Mesodermal cell (in vitro differentiated cells): ENCODE results near the gene PDLIM4.

Source experiments
- H3K27ac ChIP-seq: 2 replicates; pipeline ENCODE4 v1.7.0; 2013; ENCODE audit warnings: mild to moderate bottlenecking, low read depth, low read length, moderate library complexity; ENCODE audit not compliant: severe bottlenecking
- H3K36me3 ChIP-seq: 2 replicates; pipeline ENCODE4 v1.7.1; 2013; ENCODE audit warnings: mild to moderate bottlenecking, low read length, moderate library complexity; ENCODE audit not compliant: control insufficient read depth, insufficient read depth
- H3K4me1 ChIP-seq: one replicate; pipeline ENCODE4 v1.7.1; 2013; ENCODE audit warnings: mild to moderate bottlenecking, low read length; ENCODE audit not compliant: insufficient read depth, control insufficient read depth, poor library complexity, severe bottlenecking
- H3K4me3 ChIP-seq: 2 replicates; pipeline ENCODE4 v1.7.0; 2013; ENCODE audit warnings: low read length, control low read depth, mild to moderate bottlenecking; ENCODE audit not compliant: insufficient read depth, poor library complexity, severe bottlenecking; ENCODE audit errors: extremely low read depth
- H3K9me3 ChIP-seq: 2 replicates; pipeline ENCODE4 v1.7.1; 2013; ENCODE audit warnings: mild to moderate bottlenecking, low read length, moderate library complexity; ENCODE audit not compliant: control insufficient read depth
- WGBS, 2 experiments: methylation state at CpG; one replicate each; pipeline ENCODE4 v1.1.5; 2013; ENCODE audit warnings: missing lambda C conversion rate in 2 of 2; ENCODE audit not compliant: insufficient coverage in 2 of 2; 5-methylcytosine and 5-hydroxymethylcytosine counted together

Gene PDLIM4

DNA sequence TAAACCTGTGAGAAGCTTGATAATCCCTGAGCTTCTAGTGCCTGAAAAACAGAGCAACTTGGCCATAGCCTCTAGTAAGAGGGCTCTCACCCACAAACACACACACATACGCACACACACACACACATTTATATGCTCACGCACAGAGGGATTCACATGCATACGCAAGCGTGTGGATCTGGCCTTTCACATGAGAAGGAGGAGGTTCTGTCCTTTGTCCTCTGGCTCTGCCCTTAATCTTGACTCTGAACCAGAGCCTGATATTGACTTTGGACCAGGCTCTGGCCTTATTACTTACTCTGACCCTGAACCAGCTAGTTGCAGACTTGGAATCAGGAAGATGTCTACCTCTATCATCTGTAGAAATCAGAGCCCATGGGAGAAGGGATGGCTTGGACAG is 19.8 kb upstream of the PDLIM4 start:
- 86 to 94% methylated on average over 4 of the region's 4 CpGs for WGBS, 2 experiments
- H3K27ac ChIP-seq: no peak overlapping the region

GRCh38 chr5:132238169-132238744 is 19.2 kb upstream of the PDLIM4 start:
- 14 to 33% methylated on average over 1 of the region's 1 CpG for WGBS, 2 experiments
- Histone ChIP-seq H3K4me1 (no peaks in the 10 kb centered on the region), H3K36me3 (no peaks in the 10 kb centered on the region), H3K27ac (no peak overlapping the region), H3K9me3 (no peaks in the 10 kb centered on the region), H3K4me3 (no peak overlapping the region)

More for the DNA sequence above, 19.8 kb upstream of the PDLIM4 start:
- H3K4me1 ChIP-seq: no peaks in the 10 kb centered on the region
- no peaks in the 10 kb centered on the region for H3K36me3 ChIP-seq
- H3K9me3 ChIP-seq: no peaks in the 10 kb centered on the region
- no peak overlapping the region for H3K4me3 ChIP-seq

DNA sequence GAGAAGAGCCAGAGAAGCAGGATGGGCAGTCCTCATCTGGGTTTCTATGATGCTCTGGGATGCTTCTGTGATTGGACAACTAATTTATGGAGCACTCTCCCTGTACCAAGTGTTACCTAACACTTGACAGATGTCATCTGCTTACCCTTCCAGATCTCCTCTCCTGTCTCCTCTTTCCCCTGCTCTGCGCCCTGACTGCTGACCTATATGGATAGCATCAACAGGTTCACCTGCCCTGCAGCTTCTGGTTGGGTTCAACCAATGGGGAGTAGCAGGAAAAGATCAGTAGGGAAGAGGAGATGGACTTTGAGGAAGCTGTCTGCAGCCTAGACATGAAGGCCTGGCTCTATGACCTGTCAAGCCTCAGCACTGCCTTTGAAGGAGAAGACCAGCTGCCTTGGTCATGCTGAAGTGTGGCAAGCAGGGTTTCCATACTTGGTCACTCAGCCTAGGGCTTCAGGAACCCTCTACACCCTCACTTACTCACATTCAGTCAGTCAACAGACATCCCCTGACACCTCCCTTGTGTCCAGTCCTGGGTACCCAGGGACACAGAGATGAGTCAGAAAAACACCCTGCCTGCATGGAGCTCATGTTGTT is 18.5 kb upstream of the PDLIM4 start:
- WGBS, 2 experiments: 67% methylated on average over 1 of the region's 1 CpG; no CpG with 5 or more reads in 1 of the 2 experiments
- Histone ChIP-seq H3K4me1 (no peaks in the 10 kb centered on the region), H3K4me3 (no peak overlapping the region)

DNA sequence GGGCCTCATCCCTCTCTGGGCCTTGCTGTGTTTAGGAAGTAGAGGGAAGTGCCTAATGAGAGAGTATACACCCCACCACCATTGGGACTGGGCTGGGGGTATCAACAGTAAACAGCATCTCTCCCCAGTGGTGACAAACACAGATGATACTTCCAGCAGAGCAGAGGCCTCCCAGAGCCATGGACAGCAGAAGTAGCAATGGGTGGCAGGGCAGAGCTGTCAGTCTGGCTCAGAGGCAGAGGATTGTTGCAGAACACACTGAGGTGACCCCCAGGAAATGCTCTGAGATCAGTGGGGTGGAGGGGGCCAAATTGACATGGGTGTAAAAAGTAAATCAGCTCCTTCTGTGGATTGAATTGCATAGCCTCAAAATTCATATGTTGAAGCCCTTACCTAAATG is 17.7 kb upstream of the PDLIM4 start:
- no peak overlapping the region for H3K4me3 ChIP-seq
- H3K4me1 ChIP-seq: no peaks in the 10 kb centered on the region
- peaks cover 5% of the 10 kb centered on the region for H3K9me3 ChIP-seq
- no peak overlapping the region for H3K27ac ChIP-seq
- H3K36me3 ChIP-seq: no peaks in the 10 kb centered on the region

More for the DNA sequence above, 18.5 kb upstream of the PDLIM4 start:
- Histone ChIP-seq H3K36me3 (no peaks in the 10 kb centered on the region), H3K9me3 (no peaks in the 10 kb centered on the region), H3K27ac (no peak overlapping the region)

- H3K4me1 ChIP-seq: no peaks in the 10 kb centered on the region
- H3K27ac ChIP-seq: no peak overlapping the region
- H3K4me3 ChIP-seq: no peak overlapping the region
- peaks cover 5% of the 10 kb centered on the region for H3K9me3 ChIP-seq
- 88 to 100% methylated on average over 1 of the region's 3 CpGs for WGBS, 2 experiments
- no peaks in the 10 kb centered on the region for H3K36me3 ChIP-seq
These were observed 14.0 kb upstream of the PDLIM4 start for GRCh38 chr5:132243366-132243977.

- Histone ChIP-seq H3K27ac (no peak overlapping the region), H3K9me3 (peaks cover 5% of the 10 kb centered on the region), H3K36me3 (no peaks in the 10 kb centered on the region), H3K4me1 (no peaks in the 10 kb centered on the region), H3K4me3 (no peak overlapping the region)
- no CpG with 5 or more reads among the region's 1 CpG for WGBS, 2 experiments
These were observed 11.9 kb upstream of the PDLIM4 start for GRCh38 chr5:132245593-132245992.

- Histone ChIP-seq H3K27ac (no peak overlapping the region), H3K4me1 (no peaks in the 10 kb centered on the region), H3K4me3 (no peak overlapping the region), H3K9me3 (peaks cover 5% of the 10 kb centered on the region), H3K36me3 (no peaks in the 10 kb centered on the region)
These were observed 10.7 kb upstream of the PDLIM4 start for GRCh38 chr5:132246806-132247205.

- no peak overlapping the region for H3K27ac ChIP-seq
- WGBS, 2 experiments: 96 to 100% methylated on average over 2 of the region's 2 CpGs
These were observed 6.9 kb upstream of the PDLIM4 start for GRCh38 chr5:132250547-132250946.

DNA sequence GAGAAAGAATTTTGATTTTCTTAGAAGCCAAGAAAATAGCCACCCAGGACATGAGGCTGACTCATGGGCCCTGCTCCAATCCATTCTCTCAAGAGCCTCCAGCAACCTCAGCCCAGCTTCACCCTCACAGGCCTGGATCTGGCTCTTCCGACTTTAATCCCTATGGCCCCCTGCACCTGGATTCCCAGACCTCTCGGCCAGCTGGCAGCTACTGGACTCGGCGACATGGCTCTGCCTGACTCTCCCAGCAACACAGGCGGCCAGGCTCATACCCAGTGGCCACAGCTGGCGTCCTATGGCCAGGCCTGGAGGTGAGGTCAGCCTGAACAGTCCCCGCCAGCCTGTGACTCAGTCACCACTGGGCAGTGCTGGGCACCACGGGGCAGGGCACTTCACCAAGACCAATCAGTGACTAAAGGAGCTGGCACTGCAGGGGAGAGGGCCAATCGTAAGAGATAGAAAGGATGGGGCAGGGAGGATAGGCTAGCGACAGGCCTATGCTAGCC is 6.2 kb upstream of the PDLIM4 start:
- no peaks in the 10 kb centered on the region for H3K36me3 ChIP-seq
- no peaks in the 10 kb centered on the region for H3K4me1 ChIP-seq
- H3K4me3 ChIP-seq: no peak overlapping the region
- H3K27ac ChIP-seq: no peak overlapping the region
- 93 to 97% methylated on average over 9 to 10 of the region's 10 CpGs for WGBS, 2 experiments
- H3K9me3 ChIP-seq: no peaks in the 10 kb centered on the region

More at GRCh38 chr5:132250547-132250946, 6.9 kb upstream of the PDLIM4 start:
- H3K4me3 ChIP-seq: no peak overlapping the region
- H3K4me1 ChIP-seq: no peaks in the 10 kb centered on the region
- H3K36me3 ChIP-seq: no peaks in the 10 kb centered on the region
- H3K9me3 ChIP-seq: no peaks in the 10 kb centered on the region

GRCh38 chr5:132253008-132253441 is 4.5 kb upstream of the PDLIM4 start:
- Histone ChIP-seq H3K4me1 (peaks cover under 1% of the 10 kb centered on the region), H3K36me3 (no peaks in the 10 kb centered on the region), H3K9me3 (no peaks in the 10 kb centered on the region), H3K27ac (no peak overlapping the region), H3K4me3 (no peak overlapping the region)
- WGBS, 2 experiments: 100% methylated on average over 2 of the region's 4 CpGs; no CpG with 5 or more reads in 1 of the 2 experiments
